Lung (tissue), 12 donors: ENCODE measurements around the gene KRT24. TPM values are rescaled to one million over a fixed set of nuclear protein-coding genes. Genes with fewer than 3 reads are reported as not detected.

Source experiments
- ATAC-seq: fragments of 200-7000 bp; cut with Tn5 transposase; one replicate; pipeline ENCODE4 v1.9.1; 2020; ENCODE audit warnings: moderate number of reproducible peaks; ENCODE audit not compliant: insufficient read depth, low FRiP score
- DNase-seq, 3 donors: peaks; one replicate each; pipeline ENCODE4 v3.0.0-alpha.2; 2013 to 2017
- H3K27ac ChIP-seq, 2 donors: one replicate each; pipeline ENCODE4 v1.5.1; 2013; ENCODE audit warnings: mild to moderate bottlenecking in 2 of 2, moderate library complexity in 2 of 2, control low read depth in 1 of 2, inconsistent platforms in 1 of 2, low read depth in 1 of 2, low read length in 1 of 2
- H3K27me3 ChIP-seq, 3 donors: one replicate each; pipeline ENCODE4 v1.5.1; 2013; ENCODE audit warnings: low read length in 2 of 3; ENCODE audit not compliant: control insufficient read depth in 3 of 3, insufficient read depth in 3 of 3
- H3K36me3 ChIP-seq, 4 donors: one replicate each; pipeline ENCODE4 v1.5.1; 2013; ENCODE audit warnings: low read length in 4 of 4, mild to moderate bottlenecking in 1 of 4, moderate library complexity in 1 of 4; ENCODE audit not compliant: control insufficient read depth in 4 of 4, insufficient read depth in 4 of 4
- H3K4me1 ChIP-seq, 5 donors: one replicate each; pipeline ENCODE4 v1.5.1; 2013; ENCODE audit warnings: low read length in 5 of 5, mild to moderate bottlenecking in 2 of 5, moderate library complexity in 1 of 5; ENCODE audit not compliant: control insufficient read depth in 5 of 5, insufficient read depth in 5 of 5
- H3K4me3 ChIP-seq: one replicate; pipeline ENCODE4 v1.5.1; 2013; ENCODE audit warnings: mild to moderate bottlenecking, control low read depth, moderate library complexity
- H3K9ac ChIP-seq, 2 donors: one replicate each; pipeline ENCODE4 v1.5.1; 2013; ENCODE audit warnings: low read length in 2 of 2, control low read depth in 1 of 2; ENCODE audit not compliant: insufficient read depth in 1 of 2
- H3K9me3 ChIP-seq, 4 donors: one replicate each; pipeline ENCODE4 v1.5.1; 2013; ENCODE audit warnings: low read length in 3 of 4, mild to moderate bottlenecking in 1 of 4, moderate library complexity in 1 of 4; ENCODE audit not compliant: control insufficient read depth in 4 of 4, insufficient read depth in 3 of 4
- WGBS, 2 donors: extraction: QIAGEN DNeasy Blood & Tissue Kit; methylation state at CpG; one replicate each; pipeline ENCODE4 v1.1.7; 2013; 5-methylcytosine and 5-hydroxymethylcytosine counted together
- polyA plus RNA-seq, 2 donors: library from polyadenylated mRNA; stranded (reverse); fragments of 200-250 nt; gene quantifications; one replicate each; pipeline ENCODE4 v1.2.1, GENCODE V29; 2013
- total RNA-seq, 2 donors: library from RNA; depleted of rRNA in 1 of 2; stranded (reverse); fragments of >200 nt in 1 of 2; gene quantifications; one replicate each; pipeline ENCODE4 v1.2.1, GENCODE V29; 2014 to 2021
- TF ChIP-seq, protein P1 (sequence below): IDR thresholded peaks from 2 replicates; pipeline ENCODE4 v1.5.1; 2012; ENCODE audit warnings: mild to moderate bottlenecking; ENCODE audit errors: control extremely low read depth, extremely low read depth
- donor health status: control.
- donor health status: control.
- donor health status: Bipolar disorder and iron deficiency.
- donor health status: healthy.
- donor health status: DM: yes; HTN: yes; CAD: no.

The KRT24 gene
- total and polyA plus RNA-seq, 4 donors, result 0.05 to 0.08 TPM; not detected in 2

DNA sequence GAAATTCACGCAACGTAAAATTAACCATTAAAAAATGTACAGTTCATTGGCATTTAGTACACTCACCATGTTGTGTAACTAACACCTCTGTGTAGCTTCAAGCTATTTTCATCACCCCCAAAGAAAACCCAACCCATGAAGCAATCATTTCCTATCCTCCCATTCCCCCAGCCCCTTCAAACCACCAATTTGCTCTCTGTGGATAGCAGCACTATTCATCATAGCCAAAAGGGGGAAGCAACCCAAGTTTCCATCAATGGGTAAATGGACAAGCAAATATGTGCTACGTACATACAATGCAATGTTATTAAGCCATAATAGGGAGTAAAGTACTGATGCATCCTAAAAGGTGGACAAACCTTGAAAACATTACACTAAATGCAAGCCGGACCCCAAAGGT lies 27.6 kb downstream of the KRT24 start:
- Histone ChIP-seq H3K27ac (no peak overlapping the region), H3K27me3 (peaks cover 0 to 6% (median 2%) of the 10 kb centered on the region in 3 donors), H3K9me3 (no peaks in the 10 kb centered on the region), H3K36me3 (no peaks in the 10 kb centered on the region), H3K4me3 (no peak overlapping the region), H3K4me1 (no peaks in the 10 kb centered on the region), H3K9ac (no peak overlapping the region)
- 69 to 84% methylated on average over 4 of the region's 4 CpGs for WGBS, 2 donors
- DNase-seq (no peak), ATAC-seq (no peak)
- TF ChIP-seq, protein P1, sequence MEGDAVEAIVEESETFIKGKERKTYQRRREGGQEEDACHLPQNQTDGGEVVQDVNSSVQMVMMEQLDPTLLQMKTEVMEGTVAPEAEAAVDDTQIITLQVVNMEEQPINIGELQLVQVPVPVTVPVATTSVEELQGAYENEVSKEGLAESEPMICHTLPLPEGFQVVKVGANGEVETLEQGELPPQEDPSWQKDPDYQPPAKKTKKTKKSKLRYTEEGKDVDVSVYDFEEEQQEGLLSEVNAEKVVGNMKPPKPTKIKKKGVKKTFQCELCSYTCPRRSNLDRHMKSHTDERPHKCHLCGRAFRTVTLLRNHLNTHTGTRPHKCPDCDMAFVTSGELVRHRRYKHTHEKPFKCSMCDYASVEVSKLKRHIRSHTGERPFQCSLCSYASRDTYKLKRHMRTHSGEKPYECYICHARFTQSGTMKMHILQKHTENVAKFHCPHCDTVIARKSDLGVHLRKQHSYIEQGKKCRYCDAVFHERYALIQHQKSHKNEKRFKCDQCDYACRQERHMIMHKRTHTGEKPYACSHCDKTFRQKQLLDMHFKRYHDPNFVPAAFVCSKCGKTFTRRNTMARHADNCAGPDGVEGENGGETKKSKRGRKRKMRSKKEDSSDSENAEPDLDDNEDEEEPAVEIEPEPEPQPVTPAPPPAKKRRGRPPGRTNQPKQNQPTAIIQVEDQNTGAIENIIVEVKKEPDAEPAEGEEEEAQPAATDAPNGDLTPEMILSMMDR, result no peak

DNA sequence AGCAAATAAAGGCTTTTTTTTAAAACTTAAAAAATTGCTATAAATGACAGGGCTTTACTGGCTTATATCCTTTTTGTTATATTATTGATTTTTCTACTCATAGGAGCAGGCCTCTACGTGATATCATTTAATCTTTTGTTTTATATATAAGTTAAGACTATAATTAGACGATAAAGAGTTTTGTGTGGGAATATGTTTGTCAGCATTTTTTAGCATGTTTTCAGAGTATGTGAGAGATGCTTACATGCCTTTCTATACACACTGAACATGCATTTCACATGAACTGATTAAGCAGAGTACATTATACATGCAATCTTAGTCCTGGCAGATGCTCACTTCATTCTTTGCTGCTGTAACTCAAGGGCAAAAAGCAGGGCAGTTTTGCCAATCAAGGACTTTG lies 30.9 kb downstream of the KRT24 start:
- H3K27ac ChIP-seq, result no peak overlapping the region
- no peaks in the 10 kb centered on the region for H3K36me3 ChIP-seq
- 95 to 98% methylated on average over 2 of the region's 2 CpGs for WGBS, 2 donors
- no peak overlapping the region for H3K4me3 ChIP-seq
- ATAC-seq (no peak), DNase-seq (no peak)
- TF ChIP-seq, protein P1, result no peak
- no peak overlapping the region for H3K9ac ChIP-seq
- peaks cover 0 to 11% (median 2%) of the 10 kb centered on the region in 3 donors for H3K27me3 ChIP-seq
- no peaks in the 10 kb centered on the region for H3K4me1 ChIP-seq
- no peaks in the 10 kb centered on the region for H3K9me3 ChIP-seq

DNA sequence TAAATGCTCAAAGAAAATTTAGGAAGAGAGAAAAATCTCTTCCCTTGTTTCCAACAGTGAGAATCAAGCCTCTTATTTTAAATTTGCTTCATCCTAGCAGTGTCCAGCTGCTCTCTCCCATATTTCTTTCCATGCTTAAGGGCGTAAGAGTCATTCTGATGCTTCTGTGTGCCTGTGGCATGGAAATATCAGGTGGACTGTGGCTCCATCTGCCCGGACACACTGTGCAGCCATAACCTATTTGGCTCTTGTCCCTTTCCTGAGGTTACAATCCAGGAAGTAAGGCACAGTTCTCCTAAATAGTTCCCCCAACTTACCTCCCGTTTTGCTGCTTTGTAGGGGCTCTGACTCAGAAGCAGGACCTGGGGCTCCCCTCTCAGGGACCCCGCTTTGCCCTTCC lies 32.3 kb downstream of the KRT24 start:
- ATAC-seq, result no peak
- Histone ChIP-seq H3K27me3 (peaks cover 0 to 8% (median 0%) of the 10 kb centered on the region in 3 donors), H3K4me1 (no peaks in the 10 kb centered on the region), H3K4me3 (no peak overlapping the region), H3K9me3 (no peaks in the 10 kb centered on the region), H3K27ac (no peak overlapping the region), H3K36me3 (no peaks in the 10 kb centered on the region), H3K9ac (no peak overlapping the region)
- 49 to 58% methylated on average over 4 of the region's 4 CpGs for WGBS, 2 donors
- TF ChIP-seq, protein P1, result no peak
- peak in 2 of 3 donors; percentile 8 to 14 for DNase-seq

DNA sequence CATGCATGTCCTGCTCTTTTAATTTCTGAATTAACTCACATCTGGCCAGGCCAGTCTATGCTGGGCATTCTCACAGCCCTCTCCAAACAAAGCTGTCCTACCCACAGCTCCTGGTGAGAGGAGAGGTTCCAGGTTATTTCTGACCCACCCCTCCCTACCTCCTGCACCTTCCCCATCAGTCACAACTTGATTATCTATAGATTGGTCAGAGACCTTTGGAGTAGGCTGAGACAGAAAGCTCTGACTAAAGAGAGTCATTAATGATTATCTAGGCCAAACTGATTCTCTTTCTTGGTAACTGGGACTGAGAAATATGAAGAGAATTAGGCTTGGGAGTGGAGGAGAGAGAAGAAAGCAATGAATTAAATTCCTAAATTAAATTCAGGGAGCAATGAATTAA lies 37.2 kb downstream of the KRT24 start:
- Histone ChIP-seq H3K9me3 (no peaks in the 10 kb centered on the region), H3K36me3 (no peaks in the 10 kb centered on the region), H3K27me3 (peaks cover 0 to 13% (median 5%) of the 10 kb centered on the region in 3 donors), H3K27ac (no peak overlapping the region), H3K9ac (no peak overlapping the region), H3K4me3 (no peak overlapping the region), H3K4me1 (no peaks in the 10 kb centered on the region)
- TF ChIP-seq, protein P1, result no peak
- ATAC-seq (no peak), DNase-seq (no peak)
